Osteoblast (primary cell): ENCODE measurements around the gene KRTAP13-2. TPM values are rescaled to one million over a fixed set of nuclear protein-coding genes. Genes with fewer than 3 reads are reported as not detected.

Source experiments
- DNase-seq: peaks from one replicate; pipeline ENCODE4 v3.0.0; 2011; ENCODE audit warnings: low spot score, mixed read lengths; ENCODE audit not compliant: insufficient read length; ENCODE audit errors: missing footprints
- H2AFZ ChIP-seq: 2 replicates; pipeline ENCODE4 v1.6.0; 2011; ENCODE audit warnings: mild to moderate bottlenecking, low read length
- H3K27ac ChIP-seq: 2 replicates; pipeline ENCODE4 v1.5.1; 2011; ENCODE audit warnings: mild to moderate bottlenecking, low read depth, low read length, moderate library complexity
- H3K27me3 ChIP-seq: 2 replicates; pipeline ENCODE4 v1.6.0; 2012; ENCODE audit warnings: mild to moderate bottlenecking, control low read depth, inconsistent platforms, low read length, moderate library complexity; ENCODE audit not compliant: insufficient read depth
- H3K36me3 ChIP-seq: 2 replicates; pipeline ENCODE4 v1.5.1; 2011; ENCODE audit warnings: mild to moderate bottlenecking, low read length, control low read depth, moderate library complexity; ENCODE audit not compliant: insufficient read depth
- H3K4me1 ChIP-seq: 2 replicates; pipeline ENCODE4 v1.5.1; 2011; ENCODE audit warnings: mild to moderate bottlenecking, low read length, control low read depth, moderate library complexity; ENCODE audit not compliant: insufficient read depth
- H3K4me2 ChIP-seq: 2 replicates; pipeline ENCODE4 v1.6.0; 2011; ENCODE audit warnings: mild to moderate bottlenecking, low read length; ENCODE audit not compliant: insufficient read depth
- H3K4me3 ChIP-seq: fragments of 200-600 bp; sonication (generic); 3 replicates; pipeline ENCODE4 v1.5.1; 2012; ENCODE audit warnings: mild to moderate bottlenecking, low read length, inconsistent platforms; ENCODE audit not compliant: insufficient read depth
- H3K79me2 ChIP-seq: 2 replicates; pipeline ENCODE4 v1.6.0; 2012; ENCODE audit warnings: mild to moderate bottlenecking, low read length, control low read depth, inconsistent platforms; ENCODE audit not compliant: insufficient read depth
- H3K9me3 ChIP-seq: 2 replicates; pipeline ENCODE4 v1.5.1; 2011; ENCODE audit warnings: low read depth, low read length, control low read depth
- H4K20me1 ChIP-seq: 2 replicates; pipeline ENCODE4 v1.6.0; 2012; ENCODE audit warnings: mild to moderate bottlenecking, low read length, control low read depth; ENCODE audit not compliant: insufficient read depth
- CTCF ChIP-seq: IDR thresholded peaks from 2 replicates; pipeline ENCODE4 v1.5.1; 2011; ENCODE audit warnings: mild to moderate bottlenecking, low read depth, low read length, moderate library complexity; ENCODE audit errors: extremely low read depth
- total RNA-seq: library from RNA; depleted of rRNA; stranded (reverse); fragments of >200 nt; gene quantifications from 2 replicates; pipeline ENCODE4 v1.2.3, GENCODE V29; 2012

Gene KRTAP13-2
- total RNA-seq, 1 donor = not detected

GRCh38 chr21:30336596-30336995 lies 35.5 kb downstream of the KRTAP13-2 start:
- Histone ChIP-seq H3K4me2 (no peak overlapping the region), H3K79me2 (no peaks in the 10 kb centered on the region), H2AFZ (no peak overlapping the region), H3K27me3 (no peaks in the 10 kb centered on the region), H3K4me1 (no peaks in the 10 kb centered on the region), H4K20me1 (no peaks in the 10 kb centered on the region), H3K4me3 (no peak overlapping the region), H3K27ac (no peak overlapping the region), H3K36me3 (no peaks in the 10 kb centered on the region), H3K9me3 (no peaks in the 10 kb centered on the region)
- TF ChIP-seq CTCF = no peak
- DNase-seq = peak; percentile 65

DNA sequence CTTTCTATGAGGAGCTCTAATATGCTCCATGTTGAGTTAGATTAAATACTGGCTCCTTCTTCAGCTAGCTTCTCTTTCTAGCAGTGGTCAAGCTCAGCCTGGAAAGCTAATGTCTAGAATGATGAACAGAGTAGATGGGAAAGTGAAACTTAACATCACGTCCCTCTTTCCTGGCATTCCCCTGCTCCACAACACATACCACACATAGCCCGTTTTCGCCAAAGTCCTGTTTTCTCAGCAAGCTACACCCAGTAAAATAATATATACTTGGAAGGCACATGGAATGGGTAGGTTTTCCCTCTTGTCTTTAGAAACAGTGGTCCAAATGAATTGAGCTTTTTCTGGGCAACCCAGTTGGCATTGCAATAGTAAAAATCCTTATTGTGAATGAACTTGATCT lies 38.3 kb downstream of the KRTAP13-2 start:
- Histone ChIP-seq H3K27ac (no peak overlapping the region), H2AFZ (no peak overlapping the region), H3K36me3 (no peaks in the 10 kb centered on the region), H3K4me2 (no peak overlapping the region), H3K27me3 (no peaks in the 10 kb centered on the region), H3K4me3 (no peak overlapping the region), H4K20me1 (no peaks in the 10 kb centered on the region), H3K79me2 (no peaks in the 10 kb centered on the region), H3K9me3 (no peaks in the 10 kb centered on the region), H3K4me1 (no peaks in the 10 kb centered on the region)
- no peak for TF ChIP-seq CTCF
- no peak for DNase-seq

DNA sequence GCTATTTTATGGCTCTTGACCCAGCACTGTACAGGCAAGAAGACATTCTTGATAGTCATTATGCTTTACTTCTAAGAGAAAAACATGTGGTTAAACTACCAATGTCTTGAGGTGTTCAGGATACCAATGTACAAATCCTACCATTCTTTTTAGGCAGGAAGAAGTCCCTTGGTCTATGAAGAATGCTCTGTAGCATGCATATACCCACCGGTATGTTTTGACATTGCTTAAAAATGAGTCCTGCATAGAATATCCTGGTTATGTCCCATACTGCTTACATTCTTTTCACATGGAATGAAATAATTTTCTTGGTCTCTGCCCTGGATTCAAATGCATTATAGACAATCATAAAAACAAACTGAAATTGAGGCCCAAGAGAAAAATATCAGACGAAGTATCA lies 39.4 kb downstream of the KRTAP13-2 start:
- H3K4me2 ChIP-seq = no peak overlapping the region
- no peak overlapping the region for H3K27ac ChIP-seq
- H3K27me3 ChIP-seq = no peaks in the 10 kb centered on the region
- no peak for DNase-seq
- no peak overlapping the region for H2AFZ ChIP-seq
- no peaks in the 10 kb centered on the region for H3K9me3 ChIP-seq
- no peaks in the 10 kb centered on the region for H4K20me1 ChIP-seq
- H3K4me3 ChIP-seq = no peak overlapping the region
- H3K36me3 ChIP-seq = no peaks in the 10 kb centered on the region
- TF ChIP-seq CTCF = no peak
- no peaks in the 10 kb centered on the region for H3K79me2 ChIP-seq
- H3K4me1 ChIP-seq = no peaks in the 10 kb centered on the region

GRCh38 chr21:30329203-30329875 lies 42.7 kb downstream of the KRTAP13-2 start:
- H3K4me1 ChIP-seq = no peaks in the 10 kb centered on the region
- no peak overlapping the region for H3K4me3 ChIP-seq
- peak; percentile 25 for DNase-seq

More at GRCh38 chr21:30329203-30329875, 42.7 kb downstream of the KRTAP13-2 start:
- Histone ChIP-seq H4K20me1 (no peaks in the 10 kb centered on the region), H3K9me3 (no peaks in the 10 kb centered on the region), H3K79me2 (no peaks in the 10 kb centered on the region), H3K27me3 (no peaks in the 10 kb centered on the region), H2AFZ (no peak overlapping the region), H3K36me3 (no peaks in the 10 kb centered on the region), H3K27ac (no peak overlapping the region), H3K4me2 (no peak overlapping the region)
- TF ChIP-seq CTCF = no peak
